Measurements from ENCODE around the gene CLCN4.

The CLCN4 gene

GRCh38 chrX:10156199-10157031 lies at the start of gene CLCN4:
CLCN4 (plus strand) TSS chrX:10156975; CDS start chrX:10185033, 28,058 bp downstream.
- H3K36me3 ChIP-seq, result no peaks in the 10 kb centered on the region
- intact Hi-C loops (cut with DNase I; ENCODE audit: low total_unique reads), result no loop called here
- peak within 1 kb of the TSS; percentile 42 to 48 for H3K4me3 ChIP-seq
- peak within 1 kb of the TSS; percentile 63 to 64 for H3K27ac ChIP-seq
- TF ChIP-seq, protein P1, sequence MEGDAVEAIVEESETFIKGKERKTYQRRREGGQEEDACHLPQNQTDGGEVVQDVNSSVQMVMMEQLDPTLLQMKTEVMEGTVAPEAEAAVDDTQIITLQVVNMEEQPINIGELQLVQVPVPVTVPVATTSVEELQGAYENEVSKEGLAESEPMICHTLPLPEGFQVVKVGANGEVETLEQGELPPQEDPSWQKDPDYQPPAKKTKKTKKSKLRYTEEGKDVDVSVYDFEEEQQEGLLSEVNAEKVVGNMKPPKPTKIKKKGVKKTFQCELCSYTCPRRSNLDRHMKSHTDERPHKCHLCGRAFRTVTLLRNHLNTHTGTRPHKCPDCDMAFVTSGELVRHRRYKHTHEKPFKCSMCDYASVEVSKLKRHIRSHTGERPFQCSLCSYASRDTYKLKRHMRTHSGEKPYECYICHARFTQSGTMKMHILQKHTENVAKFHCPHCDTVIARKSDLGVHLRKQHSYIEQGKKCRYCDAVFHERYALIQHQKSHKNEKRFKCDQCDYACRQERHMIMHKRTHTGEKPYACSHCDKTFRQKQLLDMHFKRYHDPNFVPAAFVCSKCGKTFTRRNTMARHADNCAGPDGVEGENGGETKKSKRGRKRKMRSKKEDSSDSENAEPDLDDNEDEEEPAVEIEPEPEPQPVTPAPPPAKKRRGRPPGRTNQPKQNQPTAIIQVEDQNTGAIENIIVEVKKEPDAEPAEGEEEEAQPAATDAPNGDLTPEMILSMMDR (IDR thresholded peaks at IDR 0.05), result no peak
- peaks cover 0 to 6% (median 2%) of the 10 kb centered on the region in 4 donors for H3K4me1 ChIP-seq
- H3K27me3 ChIP-seq, result no peaks in the 10 kb centered on the region
- H3K9me3 ChIP-seq, result no peaks in the 10 kb centered on the region
- DNase-seq, result peak; percentile 57 to 74

- no peak for DNase-seq
- intact Hi-C loops (cut with DNase I; ENCODE audit: low total_unique reads), result no loop called here
These were observed 49.3 kb upstream of the CLCN4 start for GRCh38 chrX:10107483-10107882.

DNA sequence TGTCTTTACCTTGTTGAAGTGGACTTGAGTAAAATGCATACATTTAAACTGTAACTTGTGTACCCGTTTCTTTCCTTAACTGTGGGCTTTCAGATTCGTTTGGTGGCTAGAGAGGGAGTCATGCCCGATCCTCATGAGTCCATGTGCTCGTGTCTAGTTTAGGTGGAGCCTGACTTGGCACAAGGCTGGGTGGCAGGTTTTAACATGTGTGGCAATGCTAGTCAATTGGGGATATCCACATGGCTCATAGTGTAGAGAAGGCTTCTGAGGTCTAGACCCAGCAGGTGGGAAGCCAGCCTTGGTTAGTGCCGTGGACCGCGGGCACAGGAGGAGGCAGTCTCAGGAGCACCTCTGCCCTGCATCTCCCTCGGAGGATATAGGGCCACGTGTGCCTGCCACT lies 48.5 kb upstream of the CLCN4 start:
- no peak for DNase-seq
- intact Hi-C loops (cut with DNase I; ENCODE audit: low total_unique reads), result no loop called here
- H3K9me3 ChIP-seq, result no peaks in the 10 kb centered on the region
- peak overlapping the region; percentile 2 to 79 for H3K27ac ChIP-seq
- H3K4me1 ChIP-seq, result peaks cover 0 to 44% (median 9%) of the 10 kb centered on the region in 4 donors
- TF ChIP-seq, protein P1 (IDR thresholded peaks at IDR 0.05), result no peak
- H3K27me3 ChIP-seq, result no peaks in the 10 kb centered on the region
- H3K36me3 ChIP-seq, result peaks cover 0 to 18% (median 7%) of the 10 kb centered on the region in 3 donors
- H3K4me3 ChIP-seq, result no peak overlapping the region

More at GRCh38 chrX:10107483-10107882, 49.3 kb upstream of the CLCN4 start:
- TF ChIP-seq, protein P1 (IDR thresholded peaks at IDR 0.05), result no peak
- H3K9me3 ChIP-seq, result no peaks in the 10 kb centered on the region
- peak overlapping the region; percentile 37 to 79 for H3K27ac ChIP-seq
- peaks cover 0 to 18% (median 11%) of the 10 kb centered on the region in 3 donors for H3K36me3 ChIP-seq
- H3K4me3 ChIP-seq, result no peak overlapping the region
- H3K27me3 ChIP-seq, result no peaks in the 10 kb centered on the region
- H3K4me1 ChIP-seq, result peaks cover 0 to 38% (median 6%) of the 10 kb centered on the region in 4 donors

GRCh38 chrX:10109695-10110094 lies 47.1 kb upstream of the CLCN4 start:
- Histone ChIP-seq H3K4me3 (no peak overlapping the region), H3K36me3 (peaks cover 0 to 18% (median 3%) of the 10 kb centered on the region in 3 donors), H3K9me3 (no peaks in the 10 kb centered on the region), H3K27me3 (no peaks in the 10 kb centered on the region), H3K4me1 (peaks cover 0 to 44% (median 9%) of the 10 kb centered on the region in 4 donors), H3K27ac (no peak overlapping the region)
- no peak for DNase-seq
- TF ChIP-seq, protein P1 (IDR thresholded peaks at IDR 0.05), result no peak
- intact Hi-C loops (cut with DNase I; ENCODE audit: low total_unique reads), result no loop called here

- intact Hi-C loops (cut with DNase I; ENCODE audit: low total_unique reads), result no loop called here
- Histone ChIP-seq H3K27ac (peak overlapping the region in 1 of 2 donors; percentile 37), H3K4me1 (peaks cover 0 to 40% (median 8%) of the 10 kb centered on the region in 4 donors), H3K9me3 (no peaks in the 10 kb centered on the region), H3K27me3 (no peaks in the 10 kb centered on the region), H3K36me3 (peaks cover 0 to 18% (median 3%) of the 10 kb centered on the region in 3 donors), H3K4me3 (no peak overlapping the region)
- TF ChIP-seq, protein P1 (IDR thresholded peaks at IDR 0.05), result no peak
- no peak for DNase-seq
These were observed 46.3 kb upstream of the CLCN4 start for GRCh38 chrX:10110316-10110935.
